Measurements from ENCODE around the gene ERH. TPM values are rescaled to one million over a fixed set of nuclear protein-coding genes. Genes with fewer than 3 reads are reported as not detected.

The ERH gene
- total RNA-seq, 1 donor from 2014 or later: 106 TPM

DNA sequence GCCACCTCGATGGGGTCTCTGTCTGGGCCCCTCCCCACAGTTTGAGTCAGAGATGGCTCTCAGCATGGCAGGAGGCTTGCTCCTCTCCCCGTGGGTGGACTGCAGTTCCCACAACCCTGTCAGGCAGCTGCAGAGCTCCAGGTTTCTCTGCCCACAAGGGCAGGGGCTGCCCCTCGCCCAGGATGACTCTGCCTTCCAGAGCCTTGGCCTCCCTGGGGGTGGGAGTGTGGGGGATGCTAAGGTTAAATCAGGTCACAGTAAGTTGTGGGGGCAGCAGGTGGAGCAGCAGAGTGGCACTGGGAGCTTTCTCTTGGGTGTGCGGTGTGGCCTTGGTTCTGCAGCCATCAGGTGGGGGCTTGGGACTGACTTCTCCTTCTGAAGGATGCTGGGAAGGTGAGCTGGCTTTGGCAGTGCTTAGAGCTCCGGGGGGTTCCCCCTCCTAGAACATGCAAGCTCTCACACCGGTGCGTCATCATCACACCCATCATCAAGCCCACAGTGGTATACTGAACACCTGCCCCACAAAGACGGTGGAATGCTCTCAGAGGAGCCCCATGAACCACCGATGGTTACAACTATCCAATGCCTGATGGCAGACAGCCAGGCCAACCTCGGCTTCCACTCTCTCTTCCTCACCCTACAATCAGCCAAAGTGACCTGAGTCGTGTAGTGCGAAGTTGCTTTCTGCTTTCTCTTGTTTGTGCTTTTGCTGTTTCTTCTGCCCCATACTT is 39.7 kb downstream of the ERH start:
- no peak for FAIRE-seq

DNA sequence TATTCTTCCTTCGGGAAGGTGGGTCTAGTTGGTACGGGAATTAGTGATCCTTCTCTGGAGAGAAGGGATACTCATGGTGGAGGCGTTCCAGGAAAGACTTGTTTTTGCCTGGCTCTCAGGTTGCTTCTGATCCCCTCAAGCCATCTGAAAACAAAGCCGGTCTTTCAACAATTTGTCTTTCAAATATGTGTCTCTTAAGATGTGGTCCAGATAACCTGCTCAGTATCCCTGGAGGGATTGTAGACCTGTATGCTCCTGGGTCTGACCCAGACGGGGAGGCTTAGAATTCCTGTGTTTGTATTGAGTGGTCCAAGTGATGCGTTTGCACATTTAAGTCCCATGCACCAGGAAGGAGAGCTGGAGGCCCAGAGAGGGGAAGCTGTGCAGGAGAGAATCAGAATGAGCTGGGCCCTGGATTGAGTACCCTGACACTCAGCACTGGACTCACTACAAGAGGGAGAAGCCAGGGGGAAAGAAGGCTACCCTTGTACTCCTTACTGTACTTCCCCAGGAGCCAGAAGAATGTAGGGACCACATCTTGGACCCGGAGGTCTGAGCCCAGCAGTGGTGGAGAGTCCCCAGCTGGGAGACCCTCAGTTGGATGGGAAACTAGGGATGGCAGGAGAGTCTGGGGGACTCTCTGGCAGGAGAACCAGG is 40.4 kb downstream of the ERH start:
- DNase-seq (ENCODE audit: low spot score in 2 of 2): no peak
- no peak for FAIRE-seq

More for the DNA sequence above, 39.7 kb downstream of the ERH start:
- DNase-seq (ENCODE audit: low spot score in 2 of 2): no peak

DNA sequence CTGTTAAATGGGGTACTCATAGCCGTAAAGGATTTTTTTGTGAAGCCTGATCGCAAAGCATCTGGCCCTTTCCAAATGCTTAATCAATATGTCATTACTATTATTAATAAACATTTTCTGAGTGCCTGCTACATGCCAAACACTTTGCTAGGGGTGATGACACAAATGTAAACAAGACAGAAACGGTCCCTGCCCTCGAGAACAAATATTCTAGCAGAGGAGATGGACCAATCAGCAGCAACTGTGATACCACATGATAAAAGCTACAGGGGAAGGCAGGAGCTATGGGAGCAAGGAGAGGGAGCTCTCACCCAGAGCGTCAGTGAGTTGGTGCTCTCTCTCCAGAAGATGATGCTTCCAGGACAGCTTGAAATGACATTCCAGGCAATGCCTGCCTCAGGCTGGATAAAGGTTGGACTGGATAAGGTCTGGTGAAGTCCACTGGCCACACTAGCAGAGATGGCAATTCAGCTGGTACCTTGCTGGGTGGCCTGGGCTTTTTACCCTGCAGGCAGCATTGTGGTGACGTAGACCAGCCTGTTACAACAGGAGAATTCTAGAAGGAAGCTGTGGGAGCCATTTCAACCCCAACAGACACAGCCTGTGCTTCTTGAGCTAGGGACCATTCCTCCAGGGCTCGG is 41.1 kb downstream of the ERH start:
- DNase-seq (ENCODE audit: low spot score in 2 of 2): no peak
- FAIRE-seq: no peak

DNA sequence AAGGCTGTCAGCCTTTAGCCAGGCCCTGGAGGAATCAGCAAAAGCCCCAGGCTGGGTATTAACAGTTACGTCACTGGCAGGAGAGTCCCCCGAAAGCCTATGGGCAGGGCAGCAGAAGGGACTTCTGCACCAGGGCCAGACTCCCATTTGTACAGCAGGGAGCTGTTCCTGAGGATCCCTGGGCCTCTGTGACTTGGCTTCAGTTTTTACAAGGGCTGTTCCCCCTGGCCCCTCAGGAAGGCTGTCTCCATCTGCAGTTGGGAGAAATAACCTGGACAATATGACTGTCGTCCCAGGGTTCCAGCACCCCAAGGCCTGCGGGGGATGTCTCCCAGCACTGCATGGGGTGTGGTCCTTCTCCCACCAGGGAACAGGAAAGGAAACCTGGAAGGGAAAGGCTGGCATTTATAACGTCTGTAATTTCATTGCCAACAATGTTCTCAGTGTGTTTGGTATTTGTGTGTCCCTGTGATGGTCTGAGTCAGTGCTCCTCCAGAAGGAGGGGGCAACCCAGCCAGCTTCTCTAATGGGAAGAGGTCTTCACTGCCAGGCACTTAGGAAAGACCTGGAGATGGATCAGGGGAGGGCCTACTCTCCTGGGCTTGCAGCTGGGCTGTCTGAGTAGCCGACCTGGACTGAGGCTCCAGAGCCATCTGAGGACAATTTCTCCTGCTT is 42.4 kb downstream of the ERH start:
- FAIRE-seq: no peak

DNA sequence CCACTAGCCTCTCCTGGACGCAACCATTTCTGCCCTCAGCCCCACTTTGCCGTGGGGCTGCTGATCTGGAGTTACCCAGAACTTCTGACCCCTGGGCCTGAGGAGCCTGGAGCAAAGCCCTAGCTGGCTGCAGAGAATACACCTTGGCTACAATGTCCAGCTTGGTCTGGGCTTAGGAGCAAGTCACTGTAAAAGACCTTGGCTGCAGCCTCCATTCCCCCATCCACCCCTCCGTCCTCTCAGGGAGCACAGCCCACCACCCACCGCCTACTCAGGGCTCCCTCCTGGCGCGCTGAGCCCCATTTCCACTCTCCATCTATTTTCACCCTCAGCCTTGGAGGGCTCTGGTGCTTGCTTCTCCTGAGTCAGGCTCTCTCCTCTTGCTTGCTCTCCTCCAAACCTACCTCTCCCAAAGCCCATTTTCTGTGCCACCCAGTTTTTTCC is 42.9 kb downstream of the ERH start:
- no peak for DNase-seq (ENCODE audit: low spot score in 2 of 2)
- no peak for FAIRE-seq

More for the DNA sequence above, 42.4 kb downstream of the ERH start:
- no peak for DNase-seq (ENCODE audit: low spot score in 2 of 2)

DNA sequence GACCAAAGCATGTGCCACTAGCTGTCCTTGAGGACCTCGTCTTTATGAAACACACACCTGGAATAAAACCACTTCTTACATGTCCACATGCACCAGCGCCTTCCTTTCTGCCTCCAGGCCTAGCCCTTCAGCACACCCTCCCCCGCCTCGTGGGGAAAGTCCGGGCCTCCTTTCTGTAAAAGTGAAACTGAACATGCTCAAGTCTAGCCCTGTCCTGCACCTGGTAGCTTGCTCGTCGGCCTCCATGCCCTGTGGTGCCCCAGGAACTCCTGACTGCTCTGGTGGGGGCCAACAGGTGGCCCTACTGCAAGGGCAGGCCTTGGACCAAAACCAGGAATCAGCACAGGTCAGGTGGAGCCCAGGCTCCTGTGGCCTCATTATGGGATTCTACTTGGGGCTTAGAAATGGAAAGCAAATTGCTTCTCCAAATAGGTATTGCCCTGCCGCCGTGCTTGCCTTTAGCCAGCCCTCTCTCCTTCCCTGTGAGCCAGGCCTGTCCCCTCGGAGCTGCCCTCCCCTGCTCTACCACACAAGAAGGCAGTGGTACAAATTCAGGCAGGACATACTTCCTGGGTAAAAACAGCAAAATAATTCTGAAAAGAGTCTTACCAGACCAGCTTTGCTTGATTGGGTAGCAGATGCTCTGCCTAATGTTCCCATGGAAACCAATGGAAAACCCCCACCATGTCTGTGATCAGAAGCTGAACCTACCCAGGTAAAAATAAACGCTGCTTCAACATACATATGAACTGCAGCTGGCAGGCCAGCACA is 43.5 kb downstream of the ERH start:
- no peak for DNase-seq (ENCODE audit: low spot score in 2 of 2)
- no peak for FAIRE-seq

DNA sequence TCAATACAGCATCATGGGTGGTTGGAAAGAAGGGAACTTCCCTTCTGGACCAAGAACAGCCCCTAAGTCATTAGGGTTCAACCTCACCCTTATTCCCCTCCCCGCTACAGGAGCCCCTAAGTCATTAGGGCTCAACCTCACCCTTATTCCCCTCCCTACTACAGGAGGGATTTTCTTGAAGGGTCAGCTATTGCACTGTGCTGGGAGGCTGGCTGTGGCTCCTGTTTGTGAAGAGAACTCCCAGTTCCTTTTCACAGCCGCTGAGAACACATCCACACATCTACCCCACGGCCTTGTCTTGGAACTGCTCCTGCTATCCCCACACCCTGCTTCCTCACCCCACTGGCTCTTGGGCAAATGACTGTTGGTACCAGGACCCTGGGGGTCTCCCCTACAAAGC is 44.9 kb downstream of the ERH start:
- no peak for FAIRE-seq
- no peak for DNase-seq (ENCODE audit: low spot score in 2 of 2)

DNA sequence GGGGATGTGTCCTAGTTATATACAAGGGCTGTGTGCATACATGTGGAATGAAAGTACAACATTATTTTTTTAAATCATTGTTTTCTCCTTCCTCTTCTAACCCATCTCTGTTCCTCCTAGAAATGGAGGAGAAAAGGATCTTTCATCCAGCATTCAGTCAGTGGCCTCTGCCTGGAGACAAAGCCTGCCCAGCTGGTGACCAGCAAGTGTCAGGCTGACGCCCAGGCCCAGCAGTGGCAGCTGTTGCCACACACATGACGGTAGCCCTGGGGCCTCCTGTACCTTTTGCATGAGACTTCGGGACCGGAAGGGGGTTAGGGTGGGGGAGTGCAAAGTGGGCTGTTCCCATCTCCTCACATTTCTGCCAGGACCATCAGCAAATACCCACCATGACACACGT is 46.2 kb downstream of the ERH start:
- no peak for FAIRE-seq
- no peak for DNase-seq (ENCODE audit: low spot score in 2 of 2)

DNA sequence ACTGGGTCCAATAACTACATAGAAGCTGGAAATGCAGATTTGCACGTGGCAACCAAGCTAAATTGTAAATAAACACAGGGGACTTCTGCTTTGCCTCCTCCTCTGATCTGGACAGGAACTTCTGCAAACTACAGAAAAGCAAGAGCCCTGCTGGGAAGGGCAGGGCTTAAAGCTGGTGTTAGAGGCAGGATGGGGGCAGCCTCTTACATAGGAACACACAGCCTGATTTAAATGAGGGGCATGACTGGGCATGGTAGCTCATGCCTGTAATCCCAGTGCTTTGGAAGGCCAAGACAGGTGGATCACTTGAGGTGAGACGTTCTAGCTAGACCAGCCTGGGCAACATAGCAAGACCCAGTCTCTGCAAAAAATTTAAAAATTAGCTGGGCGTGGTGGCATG is 46.7 kb downstream of the ERH start:
- DNase-seq (ENCODE audit: low spot score in 2 of 2) (no peak), FAIRE-seq (no peak)

DNA sequence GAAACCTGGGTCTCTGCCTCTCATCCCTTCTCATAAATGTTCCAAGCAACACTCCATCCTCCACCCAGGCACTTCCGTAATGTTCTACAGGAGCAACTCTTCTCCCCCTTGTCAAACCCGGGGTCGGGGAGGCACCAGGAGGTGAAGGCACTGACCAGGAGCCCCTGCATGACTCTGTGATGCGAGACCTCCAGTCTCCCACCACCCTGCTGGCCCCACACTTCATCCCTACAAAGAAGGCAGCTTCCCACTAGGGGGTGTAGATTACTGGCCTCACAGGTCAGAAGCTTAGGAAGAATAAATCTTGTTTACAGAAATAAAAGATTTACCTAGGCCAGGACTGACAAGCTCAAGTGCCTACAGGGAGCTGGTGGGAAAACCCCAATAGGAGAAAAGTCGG is 47.2 kb downstream of the ERH start:
- DNase-seq (ENCODE audit: low spot score in 2 of 2) (no peak), FAIRE-seq (no peak)

DNA sequence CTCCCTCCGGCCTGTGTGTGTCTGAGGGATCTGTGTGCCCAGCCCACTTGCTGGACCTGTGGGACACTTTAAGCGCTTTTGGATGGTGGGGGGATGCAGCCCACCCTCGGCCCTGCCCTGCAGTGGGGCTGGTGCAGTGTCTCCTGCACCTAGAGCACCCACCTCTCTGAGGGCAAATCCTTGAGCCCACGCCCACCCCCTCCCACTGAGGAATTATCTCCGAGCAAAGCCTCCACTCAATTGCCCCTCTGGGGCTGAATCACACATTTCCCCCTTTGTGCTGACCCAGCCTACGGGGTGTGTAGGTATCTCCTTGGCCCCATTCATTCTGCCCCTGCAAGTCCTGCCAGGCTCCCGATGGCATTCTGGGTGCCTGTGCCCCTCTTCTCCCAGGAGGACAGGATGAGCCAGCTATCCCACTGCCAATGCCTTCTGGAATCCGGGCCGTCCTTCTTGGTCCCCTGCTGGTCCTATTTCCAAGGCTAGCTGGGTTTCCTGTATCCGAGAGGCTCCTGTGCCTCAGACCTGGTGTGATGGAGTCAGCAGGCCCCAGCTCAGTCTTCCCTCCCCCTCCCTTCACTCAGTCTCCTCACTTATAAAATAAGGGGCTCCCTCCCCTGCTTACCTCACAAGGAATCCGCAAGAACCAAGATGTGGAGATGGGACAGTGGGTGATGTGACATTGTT is 48.9 kb downstream of the ERH start:
- FAIRE-seq (no peak), DNase-seq (ENCODE audit: low spot score in 2 of 2) (no peak)

DNA sequence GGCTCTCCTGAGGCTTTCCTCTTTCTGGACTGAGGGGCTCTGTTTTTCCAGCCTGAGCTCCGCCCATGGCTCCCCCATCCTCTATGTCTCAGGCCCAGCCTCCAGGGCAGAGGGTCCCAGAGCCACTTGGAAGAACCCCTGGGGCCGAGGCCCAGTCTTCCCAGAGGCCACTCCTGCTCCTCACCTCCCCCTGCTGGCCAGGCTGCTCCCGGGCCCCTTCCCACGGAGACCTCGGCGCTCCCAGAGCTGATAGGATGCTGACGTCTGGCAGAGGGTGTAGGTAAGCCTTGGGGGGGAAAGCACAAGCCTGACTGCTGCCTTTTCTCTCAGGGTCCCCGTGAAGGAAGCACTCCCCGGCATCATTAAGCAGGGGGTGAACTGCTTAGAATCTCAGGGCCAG is 51.4 kb downstream of the ERH start:
- FAIRE-seq (no peak), DNase-seq (ENCODE audit: low spot score in 2 of 2) (no peak)

DNA sequence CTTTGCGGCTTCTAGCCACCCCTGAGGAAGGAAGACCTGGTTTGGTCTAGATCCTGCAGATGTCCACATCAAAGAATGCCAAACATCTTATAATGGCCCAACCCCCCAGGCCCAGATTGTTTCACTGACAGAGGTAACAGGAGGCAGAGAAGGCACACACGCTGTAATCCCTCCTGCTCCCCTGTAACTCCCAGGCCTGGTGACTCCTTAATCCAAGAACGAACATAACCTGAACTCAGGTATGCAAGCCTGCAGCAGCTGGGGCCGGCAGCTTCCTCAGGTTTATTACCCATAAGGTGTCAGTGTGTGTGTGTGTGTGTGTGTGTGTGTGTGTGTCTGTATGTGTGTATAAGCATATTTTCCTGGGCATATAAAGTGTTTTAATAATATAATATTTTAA is 52.7 kb downstream of the ERH start:
- DNase-seq (ENCODE audit: low spot score in 2 of 2) (no peak), FAIRE-seq (no peak)

DNA sequence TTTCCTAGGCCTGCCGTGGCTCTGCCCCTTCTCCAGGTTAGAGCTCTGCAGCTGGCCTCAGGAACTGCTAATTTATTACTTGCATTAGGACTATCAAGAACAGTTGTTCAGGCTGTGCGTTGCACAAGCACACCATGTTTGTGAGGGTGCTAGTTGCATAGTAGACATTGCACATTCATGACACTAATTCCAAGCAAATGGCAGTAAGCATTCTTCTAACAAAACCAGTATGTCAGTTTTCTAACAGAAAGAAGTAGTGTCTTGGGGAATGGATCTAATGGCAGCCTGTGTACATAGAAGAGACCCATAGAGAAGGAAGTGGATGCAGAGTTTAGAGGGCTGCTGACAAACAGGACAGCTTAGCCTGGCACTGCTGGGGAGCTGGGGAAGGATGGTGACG is 53.9 kb downstream of the ERH start:
- DNase-seq (ENCODE audit: low spot score in 2 of 2) (no peak), FAIRE-seq (no peak)

DNA sequence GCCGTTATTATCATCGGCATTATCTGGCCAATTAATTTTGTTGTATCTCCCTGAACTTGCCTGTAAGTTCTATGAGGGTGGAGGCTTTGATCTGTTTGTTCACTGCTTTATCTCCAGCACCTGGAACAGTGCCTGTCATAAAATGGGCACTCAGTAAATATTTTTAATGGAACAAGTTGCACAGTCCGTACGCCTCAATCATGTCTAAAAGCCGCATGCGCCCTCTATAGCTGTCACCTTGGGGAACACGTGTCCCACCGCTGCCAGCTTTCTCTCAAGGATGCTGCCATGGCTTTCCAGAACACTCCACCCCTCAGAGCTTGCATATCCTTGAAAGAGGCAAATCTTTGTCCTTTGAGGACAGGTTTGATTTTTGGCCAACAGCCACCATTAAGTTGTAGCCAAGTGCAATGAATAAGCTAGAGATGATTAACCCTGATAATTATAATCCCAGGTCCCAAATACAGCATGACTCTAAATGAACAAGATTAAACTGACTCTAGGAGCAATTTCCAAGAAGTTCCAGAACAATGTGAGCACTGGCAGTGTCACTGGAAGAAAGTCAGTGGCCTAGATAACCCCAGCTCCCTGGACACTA is 55.1 kb downstream of the ERH start:
- FAIRE-seq (no peak), DNase-seq (ENCODE audit: low spot score in 2 of 2) (no peak)

DNA sequence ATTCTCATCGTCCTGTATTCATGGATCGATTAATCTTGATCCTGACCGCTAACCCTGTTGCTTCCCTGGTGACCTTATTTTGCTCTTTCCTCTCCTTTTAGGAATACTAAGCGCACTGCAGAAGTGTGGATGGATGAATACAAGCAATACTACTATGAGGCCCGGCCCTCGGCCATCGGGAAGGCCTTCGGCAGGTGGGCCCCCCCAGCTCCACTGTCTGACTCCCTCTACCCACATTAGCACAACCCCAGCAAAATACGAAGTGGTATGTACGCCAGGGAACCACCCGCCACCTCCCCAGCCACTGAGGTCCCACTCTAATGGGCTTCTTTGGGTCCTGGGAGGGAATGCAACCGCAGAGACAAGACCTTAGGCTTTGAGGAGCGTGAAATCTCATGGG is 58.7 kb downstream of the ERH start:
- FAIRE-seq (no peak), DNase-seq (ENCODE audit: low spot score in 2 of 2) (no peak)

DNA sequence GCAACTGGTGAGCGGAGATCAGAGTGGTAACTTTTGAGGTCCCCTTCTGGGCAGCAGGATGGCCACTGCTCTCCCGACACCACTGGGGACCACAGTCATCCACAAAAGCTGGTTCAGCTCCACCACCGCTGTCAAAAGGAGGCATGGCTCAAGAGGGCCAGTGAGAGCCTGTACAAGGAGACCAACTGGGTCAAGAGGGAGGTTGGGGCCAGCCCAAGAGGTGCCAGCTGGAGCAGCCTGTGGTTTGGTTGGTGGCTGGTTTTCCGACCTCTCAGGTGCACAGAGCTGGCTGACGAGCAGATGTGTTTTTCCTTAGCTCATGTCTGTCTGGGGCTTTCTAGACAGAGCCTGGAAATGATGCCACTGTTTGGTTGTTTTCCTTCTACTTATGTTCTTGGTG is 60.1 kb downstream of the ERH start:
- DNase-seq (ENCODE audit: low spot score in 2 of 2) (no peak), FAIRE-seq (no peak)

DNA sequence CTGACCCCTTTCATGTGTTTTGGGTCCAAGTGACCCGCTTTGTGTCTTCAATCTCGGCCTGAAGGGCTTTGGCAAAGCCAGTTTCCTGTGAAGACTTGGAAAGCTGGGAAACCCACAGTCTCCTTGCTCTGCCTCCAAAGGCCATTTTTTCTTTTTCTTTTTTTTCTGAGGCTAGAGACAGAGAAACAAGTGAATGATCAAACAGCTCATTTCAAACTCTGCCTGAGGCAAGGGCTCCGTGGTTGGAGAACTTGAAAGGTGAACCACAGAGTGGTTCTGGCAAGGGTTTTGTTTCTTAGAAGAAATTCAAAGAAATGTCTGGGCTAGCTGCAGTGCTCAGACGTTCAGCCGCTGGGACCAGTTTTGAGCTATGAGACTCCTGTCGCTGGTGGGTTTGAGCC is 62.7 kb downstream of the ERH start:
- DNase-seq (ENCODE audit: low spot score in 2 of 2): no peak
- FAIRE-seq: no peak

DNA sequence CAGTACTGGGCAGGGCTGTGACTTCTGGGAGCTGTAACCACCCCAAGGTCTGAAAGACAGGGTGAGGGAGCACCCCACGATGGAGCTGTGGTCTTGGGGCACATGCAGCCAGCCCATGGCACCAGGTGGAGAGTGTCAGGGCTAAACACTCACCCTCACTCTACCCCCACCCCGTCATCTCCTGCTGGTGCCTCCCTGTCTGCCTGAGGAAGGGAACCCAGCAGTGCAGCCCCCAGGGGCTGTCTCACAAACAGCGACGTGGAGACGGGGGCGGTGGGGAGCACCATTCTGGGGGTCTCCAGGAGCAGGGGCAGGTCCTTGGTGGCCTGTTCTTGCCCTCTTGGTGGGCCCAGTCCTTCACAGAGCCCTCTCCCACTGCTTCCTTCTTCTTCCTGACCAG is 63.5 kb downstream of the ERH start:
- DNase-seq (ENCODE audit: low spot score in 2 of 2) (no peak), FAIRE-seq (no peak)

Data from frontal cortex (tissue), 4 donors.